ENCODE results near the gene IFNA2.
"Not testable (repeated sequence)": the region's sequence is repeated elsewhere in the genome, so short reads cannot be mapped to it uniquely, and the experiment has no call there.

IFNA2 gene

DNA sequence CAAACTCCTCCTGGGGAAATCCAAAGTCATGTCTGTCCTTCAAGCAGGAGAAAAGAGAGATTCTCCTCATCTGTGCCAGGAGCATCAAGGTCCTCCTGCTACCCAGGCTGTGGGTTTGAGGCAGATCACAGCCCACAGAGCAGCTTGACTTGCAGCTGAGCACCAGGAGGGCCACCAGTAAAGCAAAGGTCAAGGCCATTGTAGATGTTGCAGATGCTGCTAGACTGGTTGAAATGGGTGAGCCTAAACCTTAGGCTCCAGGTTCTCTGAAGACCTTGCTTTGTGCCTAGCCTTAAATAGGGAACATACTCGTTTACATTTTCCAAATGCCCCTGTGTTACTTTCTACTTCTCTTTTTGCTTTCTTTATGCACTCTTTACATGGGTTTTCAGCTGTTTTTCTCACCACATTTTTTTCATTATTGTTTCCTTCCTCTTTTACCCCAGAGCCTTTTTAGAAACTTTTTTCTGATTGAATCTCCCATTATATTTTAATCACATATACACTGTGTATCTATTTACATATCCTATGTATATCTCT is at the start of gene IFNA2:
Gene IFNA2 (minus strand): TSS at position 268 of the 540 bp plus-strand sequence. CDS start 69 bp downstream, at position 199.
- Histone ChIP-seq H3F3A (ENCODE audit: insufficient read depth, low read length) (peaks cover 7% of the 10 kb centered on the region; the same call in 1 of the 2 replicates), H3K4me3 (ENCODE audit: low read length) (no peak within 1 kb of the TSS), H3K27ac (ENCODE audit: low read length) (no peak within 1 kb of the TSS), H3K9me2 (replicated peaks; ENCODE audit: insufficient read depth, low read length) (no peaks in the 10 kb centered on the region), H3K79me2 (ENCODE audit: low read length) (no peaks in the 10 kb centered on the region), H3K9me3 (replicated peaks; ENCODE audit: insufficient read depth, low read length) (no peaks in the 10 kb centered on the region), H3K27me3 (replicated peaks; ENCODE audit: insufficient read depth, low read length) (no peaks in the 10 kb centered on the region), H3K9ac (ENCODE audit: low read length) (no peak within 1 kb of the TSS), H3K4me1 (ENCODE audit: low read length) (no peaks in the 10 kb centered on the region), H3K4me2 (ENCODE audit: low read depth, low read length) (no peak within 1 kb of the TSS), H4K20me1 (ENCODE audit: insufficient read depth, low read length) (no peaks in the 10 kb centered on the region), H3K36me3 (replicated peaks; ENCODE audit: insufficient read depth, low read length) (no peaks in the 10 kb centered on the region), H2AFZ (ENCODE audit: low read length) (no peak within 1 kb of the TSS)
- DNase-seq, result no peak
- TF ChIP-seq CTCF (IDR thresholded peaks at IDR 0.05; ENCODE audit: low read length), result no peak
- no peak for TF ChIP-seq EZH2phosphoT487 (IDR thresholded peaks at IDR 0.05; ENCODE audit: low read length)
- TF ChIP-seq EZH2 (optimal IDR thresholded peaks at IDR 0.05; ENCODE audit: low read depth, low read length), result no peak

DNA sequence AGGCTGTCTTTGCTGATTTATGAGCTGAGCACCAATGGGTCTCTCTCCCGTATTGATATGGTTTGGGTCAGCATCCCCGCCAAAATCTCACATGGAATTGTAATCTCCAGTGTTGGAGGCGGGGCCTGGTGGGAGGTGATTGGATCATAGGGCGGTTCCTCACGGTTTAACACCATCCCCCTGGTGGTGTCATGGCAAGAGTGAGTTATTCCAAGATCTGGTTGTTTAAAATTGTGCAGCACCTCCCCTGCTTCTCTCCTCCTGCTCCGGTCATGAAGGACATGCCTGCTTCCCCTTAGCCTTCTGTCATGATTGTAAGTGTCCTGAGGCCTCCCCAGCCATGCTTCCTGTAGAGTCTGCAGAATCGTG is 49.8 kb upstream of the IFNA2 start:
- not testable (repeated sequence) for H3F3A ChIP-seq (ENCODE audit: insufficient read depth, low read length); H3K36me3 ChIP-seq (replicated peaks; ENCODE audit: insufficient read depth, low read length); H3K4me3 ChIP-seq (ENCODE audit: low read length); H3K27ac ChIP-seq (ENCODE audit: low read length); H3K9me2 ChIP-seq (replicated peaks; ENCODE audit: insufficient read depth, low read length); H2AFZ ChIP-seq (ENCODE audit: low read length); H3K79me2 ChIP-seq (ENCODE audit: low read length); H3K4me2 ChIP-seq (ENCODE audit: low read depth, low read length); H3K9ac ChIP-seq (ENCODE audit: low read length); H4K20me1 ChIP-seq (ENCODE audit: insufficient read depth, low read length); H3K9me3 ChIP-seq (replicated peaks; ENCODE audit: insufficient read depth, low read length); H3K4me1 ChIP-seq (ENCODE audit: low read length); H3K27me3 ChIP-seq (replicated peaks; ENCODE audit: insufficient read depth, low read length); DNase-seq

GRCh38 chr9:21434202-21435014 is 49.2 kb upstream of the IFNA2 start:
- Histone ChIP-seq H3K27ac (ENCODE audit: low read length) (no peak overlapping the region), H3K4me1 (ENCODE audit: low read length) (no peaks in the 10 kb centered on the region), H3K27me3 (replicated peaks; ENCODE audit: insufficient read depth, low read length) (no peaks in the 10 kb centered on the region), H3K9ac (ENCODE audit: low read length) (no peak overlapping the region), H3K4me2 (ENCODE audit: low read depth, low read length) (no peak overlapping the region), H3K9me3 (replicated peaks; ENCODE audit: insufficient read depth, low read length) (no peaks in the 10 kb centered on the region), H3F3A (ENCODE audit: insufficient read depth, low read length) (no peaks in the 10 kb centered on the region), H2AFZ (ENCODE audit: low read length) (no peak overlapping the region), H3K36me3 (replicated peaks; ENCODE audit: insufficient read depth, low read length) (no peaks in the 10 kb centered on the region), H3K9me2 (replicated peaks; ENCODE audit: insufficient read depth, low read length) (no peaks in the 10 kb centered on the region), H4K20me1 (ENCODE audit: insufficient read depth, low read length) (no peaks in the 10 kb centered on the region), H3K79me2 (ENCODE audit: low read length) (no peaks in the 10 kb centered on the region), H3K4me3 (ENCODE audit: low read length) (no peak overlapping the region)
- TF ChIP-seq EZH2 (optimal IDR thresholded peaks at IDR 0.05; ENCODE audit: low read depth, low read length) (no peak), EZH2phosphoT487 (IDR thresholded peaks at IDR 0.05; ENCODE audit: low read length) (no peak), CTCF (IDR thresholded peaks at IDR 0.05; ENCODE audit: low read length) (peak; percentile 48)
- peak; percentile 55 for DNase-seq

Measured in MM.1S (cell line).